Right cardiac atrium (tissue), 5 donors: ENCODE measurements around the gene HDAC9. TPM values are rescaled to one million over a fixed set of nuclear protein-coding genes. Genes with fewer than 3 reads are reported as not detected.

Source experiments
- ATAC-seq, 2 donors: fragments of 200-7000 bp; cut with Tn5 transposase; one replicate each; pipeline versions ENCODE4 v1.8.0 to v1.9.1; 2020; ENCODE audit warnings: moderate library complexity in 2 of 2, mild to moderate bottlenecking in 1 of 2
- DNase-seq, 3 donors: peaks; one replicate each; pipeline ENCODE4 v3.0.0-alpha.2; 2020
- H3K27ac ChIP-seq: one replicate; pipeline ENCODE4 v1.5.1; 2013; ENCODE audit warnings: mild to moderate bottlenecking, low read length, control low read depth, moderate library complexity
- H3K27me3 ChIP-seq: one replicate; pipeline ENCODE4 v1.6.1; 2013; ENCODE audit not compliant: control insufficient read depth, insufficient read depth
- H3K4me1 ChIP-seq: one replicate; pipeline ENCODE4 v1.6.1; 2013; ENCODE audit warnings: low read length; ENCODE audit not compliant: control insufficient read depth, insufficient read depth
- H3K4me3 ChIP-seq: one replicate; pipeline ENCODE4 v1.5.1; 2013; ENCODE audit warnings: low read length, control low read depth
- H3K9me3 ChIP-seq: one replicate; pipeline ENCODE4 v1.6.1; 2013; ENCODE audit warnings: low read length; ENCODE audit not compliant: control insufficient read depth
- WGBS: extraction: QIAGEN DNeasy Blood & Tissue Kit; methylation state at CpG from one replicate; pipeline ENCODE4 v1.1.7; 2013; 5-methylcytosine and 5-hydroxymethylcytosine counted together
- intact Hi-C, 4 donors: fragments of 100-400 bp; cut with DNase I; formaldehyde crosslinking; loops; one replicate each; pipeline versions ENCODE4 v1.11.0 to v1.14.0; 2022 to 2023
- polyA plus RNA-seq: library from polyadenylated mRNA; stranded (reverse); fragments of 200-250 nt; gene quantifications from one replicate; pipeline ENCODE4 v1.2.3, GENCODE V29; 2013
- total RNA-seq, 4 donors: library from RNA; stranded (reverse); fragmentation: NEBNext Ultra II Directional; extraction: Animal tissue kit (Norgen Biotek cat#: 25700); gene quantifications; one replicate each; pipeline ENCODE4 v1.2.1, GENCODE V29; 2021
- donor health status: healthy with polysubstance abuse.
- donor health status: DM: no; HTN: yes; CAD: no.
- donor health status: DM: no; HTN: no; CAD: no.
- donor health status: DM: no; HTN: yes; CAD: no; lungs with severe emphysema.
- donor health status: DM: yes; HTN: yes; CAD: no.

HDAC9 gene
- total and polyA plus RNA-seq, 5 donors = 5.5 to 42.2 (median 22.6) TPM

DNA sequence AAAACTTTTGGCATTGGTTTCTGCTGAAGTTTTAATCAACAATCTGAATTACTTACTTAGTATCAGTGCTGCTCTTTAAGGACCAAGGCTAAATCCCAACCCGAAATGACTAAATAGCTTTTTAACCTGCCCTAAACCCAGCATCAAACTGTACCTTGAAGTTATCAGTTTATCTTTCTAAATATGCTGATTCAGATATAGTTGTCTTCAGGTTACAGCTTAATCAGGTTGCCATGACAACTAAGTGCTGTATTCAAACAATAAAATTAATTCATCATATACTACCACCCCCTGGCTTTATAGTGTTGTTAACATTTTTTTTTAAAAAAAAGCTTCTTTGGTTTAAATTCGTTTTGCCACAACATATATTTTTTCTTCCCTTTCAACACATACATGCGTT lies 382.3 kb downstream of the HDAC9 start:
- Histone ChIP-seq H3K9me3 (no peaks in the 10 kb centered on the region), H3K27me3 (no peaks in the 10 kb centered on the region), H3K27ac (no peak overlapping the region), H3K4me1 (no peaks in the 10 kb centered on the region), H3K4me3 (no peak overlapping the region)
- DNase-seq = no peak
- WGBS = 77% methylated on average over 3 of the region's 3 CpGs
- no peak for ATAC-seq
- intact Hi-C loops = no loop called here

DNA sequence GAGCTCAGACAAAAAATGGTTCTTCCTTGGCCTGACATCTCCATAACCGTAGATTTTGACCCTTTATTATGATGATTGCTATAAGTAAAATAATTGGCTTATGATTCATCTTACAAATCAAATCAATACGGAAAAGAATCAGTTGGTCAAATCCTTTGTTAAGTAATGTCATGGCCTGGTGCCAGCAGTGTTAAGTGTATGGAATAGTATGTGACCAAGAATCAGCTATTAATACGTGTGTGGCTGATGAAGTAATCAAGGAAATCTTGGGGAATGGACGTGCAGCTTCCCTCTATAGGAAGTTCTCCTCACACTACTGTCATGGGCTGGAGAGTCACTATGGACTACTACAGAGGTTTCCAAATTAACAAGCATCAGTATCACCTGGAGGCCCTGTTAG lies 391.3 kb downstream of the HDAC9 start:
- H3K9me3 ChIP-seq = no peaks in the 10 kb centered on the region
- DNase-seq (no peak), ATAC-seq (no peak)
- H3K4me1 ChIP-seq = no peaks in the 10 kb centered on the region
- 85% methylated on average over 4 of the region's 4 CpGs for WGBS
- no peak overlapping the region for H3K4me3 ChIP-seq
- H3K27ac ChIP-seq = no peak overlapping the region
- no peaks in the 10 kb centered on the region for H3K27me3 ChIP-seq
- intact Hi-C loops = no loop called here

DNA sequence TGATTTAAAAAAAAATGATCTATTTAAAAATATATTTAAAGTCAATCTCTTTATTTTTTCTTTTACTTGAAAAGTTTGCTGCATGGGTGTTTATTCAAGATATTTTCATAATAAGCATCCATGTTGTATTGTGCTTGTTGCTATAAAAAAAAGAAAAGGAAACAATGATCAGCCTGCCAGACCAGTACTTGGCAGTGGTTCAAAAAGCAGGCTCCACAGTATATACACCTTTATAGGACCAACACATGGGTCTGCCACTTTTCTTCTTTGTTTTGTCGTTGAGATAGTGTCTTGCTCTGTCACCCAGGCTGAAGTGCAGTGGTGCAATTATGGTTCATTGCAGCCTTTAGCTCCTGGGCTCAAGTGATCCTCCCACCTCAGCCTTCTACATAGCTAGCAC lies 393.9 kb downstream of the HDAC9 start:
- Histone ChIP-seq H3K4me3 (no peak overlapping the region), H3K27me3 (no peaks in the 10 kb centered on the region), H3K4me1 (no peaks in the 10 kb centered on the region), H3K9me3 (no peaks in the 10 kb centered on the region), H3K27ac (no peak overlapping the region)
- DNase-seq (no peak), ATAC-seq (no peak)
- intact Hi-C loops = no loop called here
- 67% methylated on average over 1 of the region's 1 CpG for WGBS

DNA sequence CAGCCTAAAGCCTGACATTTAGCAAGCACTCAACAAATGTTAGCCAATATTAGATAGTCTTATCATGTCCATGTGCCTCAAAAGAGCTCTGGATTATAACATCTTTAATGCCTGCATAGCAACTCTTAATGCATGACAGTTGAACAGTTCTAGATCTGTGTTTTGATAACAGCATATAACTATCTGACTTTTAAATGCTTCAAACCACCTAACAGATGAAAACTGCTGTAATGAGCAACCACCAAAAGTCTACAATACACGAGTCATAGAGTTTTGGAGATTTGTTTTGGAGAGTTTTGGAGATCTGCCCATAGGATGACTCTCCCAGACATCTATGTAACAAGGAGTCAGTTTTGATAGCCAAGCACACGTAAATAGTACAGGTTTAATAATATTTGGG lies 394.6 kb downstream of the HDAC9 start:
- DNase-seq = no peak

DNA sequence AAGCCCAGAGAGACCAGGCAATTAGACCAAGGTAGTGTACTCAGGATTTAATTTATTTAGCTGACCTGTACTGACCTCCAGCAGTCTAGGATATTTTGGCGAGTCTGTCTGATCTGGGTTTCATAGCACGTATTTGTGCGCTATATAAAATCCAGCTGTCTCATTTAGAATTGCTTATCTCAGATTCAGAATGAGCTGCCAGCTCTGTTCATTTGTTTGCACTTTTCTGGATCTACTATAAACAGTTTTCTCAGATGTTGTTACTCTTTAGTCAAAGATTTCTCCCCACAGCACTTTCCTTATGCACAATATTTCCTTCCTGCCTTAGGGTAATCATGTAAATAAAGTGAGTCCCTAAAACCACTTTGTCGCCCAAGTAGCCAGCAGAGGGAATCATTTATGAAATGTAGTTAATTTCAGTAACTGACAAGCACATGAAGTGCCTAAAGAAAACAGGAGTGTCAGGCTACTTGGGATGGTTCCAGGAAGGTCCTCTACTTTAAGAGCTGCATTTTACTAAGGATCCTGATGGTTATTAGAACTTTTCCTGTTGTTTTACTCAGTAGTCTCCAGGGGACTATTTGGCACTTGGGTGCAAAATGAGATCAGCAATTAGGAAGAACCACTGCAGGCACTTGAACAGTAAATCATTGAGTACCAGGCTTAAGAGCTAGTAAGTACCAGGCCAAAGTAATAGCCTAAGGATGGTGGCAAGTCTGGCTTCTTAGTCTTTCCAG lies 395.5 kb downstream of the HDAC9 start:
- no peak for ATAC-seq
- Histone ChIP-seq H3K4me1 (no peaks in the 10 kb centered on the region), H3K9me3 (no peaks in the 10 kb centered on the region), H3K4me3 (no peak overlapping the region), H3K27ac (no peak overlapping the region), H3K27me3 (no peaks in the 10 kb centered on the region)
- 24% methylated on average over 4 of the region's 4 CpGs for WGBS
- intact Hi-C loops = no loop called here
- DNase-seq = no peak

More for the DNA sequence above, 394.6 kb downstream of the HDAC9 start:
- H3K4me1 ChIP-seq = no peaks in the 10 kb centered on the region
- H3K4me3 ChIP-seq = no peak overlapping the region
- intact Hi-C loops = no loop called here
- no peaks in the 10 kb centered on the region for H3K27me3 ChIP-seq
- H3K9me3 ChIP-seq = no peaks in the 10 kb centered on the region
- no peak for ATAC-seq
- 28% methylated on average over 2 of the region's 2 CpGs for WGBS
- H3K27ac ChIP-seq = no peak overlapping the region

DNA sequence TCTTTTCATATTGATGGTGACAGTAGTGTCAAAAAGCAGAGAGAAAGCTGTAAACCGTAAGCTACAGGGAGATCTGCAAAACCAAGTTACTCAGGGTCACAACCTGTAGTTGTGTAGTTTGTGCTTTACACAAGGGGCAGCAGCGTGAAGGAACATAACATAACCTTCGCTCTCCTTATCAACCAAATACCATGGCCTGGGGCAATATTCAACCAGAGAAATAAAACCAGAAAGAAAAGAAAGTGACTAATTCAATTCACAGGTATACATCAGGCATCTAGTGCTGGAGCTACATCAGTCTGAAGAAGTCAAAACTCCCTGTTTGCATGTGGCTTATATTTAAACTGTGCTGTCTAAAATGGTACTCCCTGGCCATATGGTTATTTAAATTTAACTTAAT lies 397.6 kb downstream of the HDAC9 start:
- Histone ChIP-seq H3K9me3 (no peaks in the 10 kb centered on the region), H3K4me1 (no peaks in the 10 kb centered on the region), H3K27me3 (no peaks in the 10 kb centered on the region), H3K4me3 (no peak overlapping the region), H3K27ac (no peak overlapping the region)
- WGBS = 97% methylated on average over 3 of the region's 3 CpGs
- no peak for ATAC-seq
- DNase-seq = no peak
- intact Hi-C loops = no loop called here

DNA sequence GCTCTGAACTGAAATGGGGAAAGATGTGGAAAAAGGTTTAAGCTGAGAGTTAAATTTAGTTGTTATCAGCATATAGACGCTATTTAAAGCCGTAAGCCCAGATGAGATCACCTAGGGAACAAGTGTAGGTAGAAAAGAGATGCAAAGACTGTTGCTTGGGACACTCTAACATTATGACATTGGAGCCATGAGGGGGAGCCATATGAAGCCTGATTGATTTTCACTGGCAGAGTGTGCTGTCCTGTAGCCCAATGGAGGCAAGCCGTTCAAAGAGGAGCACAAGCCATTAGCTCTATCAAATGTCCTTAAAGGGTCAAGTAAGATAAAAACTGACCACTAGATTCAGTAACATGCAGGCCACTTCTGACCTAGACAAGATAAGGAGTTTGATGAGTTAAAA lies 398.6 kb downstream of the HDAC9 start:
- ATAC-seq = no peak
- 85% methylated on average over 3 of the region's 3 CpGs for WGBS

DNA sequence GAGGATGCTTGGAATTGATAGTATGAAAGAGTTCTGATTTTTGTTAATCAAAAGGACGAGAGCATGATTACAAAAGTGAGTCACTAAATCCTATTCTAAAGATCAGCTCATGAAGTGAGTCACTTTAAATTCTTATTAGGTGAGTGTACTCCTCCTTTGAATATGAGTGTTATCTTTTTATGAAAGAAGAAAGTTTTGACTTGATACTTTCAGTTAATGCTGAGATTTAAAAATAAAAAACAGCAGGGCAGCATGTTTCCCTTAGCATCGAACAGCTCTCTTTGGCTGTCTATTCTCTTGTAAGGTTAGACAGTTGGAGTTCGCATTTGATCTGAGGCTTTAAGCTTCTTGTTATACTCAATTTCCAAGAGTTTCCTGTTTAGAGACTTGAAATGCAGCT lies 399.9 kb downstream of the HDAC9 start:
- intact Hi-C loops = no loop called here
- WGBS = 82% methylated on average over 3 of the region's 3 CpGs
- Histone ChIP-seq H3K4me3 (no peak overlapping the region), H3K27ac (no peak overlapping the region), H3K9me3 (no peaks in the 10 kb centered on the region), H3K4me1 (no peaks in the 10 kb centered on the region), H3K27me3 (no peaks in the 10 kb centered on the region)
- DNase-seq (no peak), ATAC-seq (no peak)

More for the DNA sequence above, 398.6 kb downstream of the HDAC9 start:
- no peak overlapping the region for H3K4me3 ChIP-seq
- no peak for DNase-seq
- H3K27ac ChIP-seq = no peak overlapping the region
- H3K4me1 ChIP-seq = no peaks in the 10 kb centered on the region
- no peaks in the 10 kb centered on the region for H3K9me3 ChIP-seq
- no peaks in the 10 kb centered on the region for H3K27me3 ChIP-seq
- intact Hi-C loops = no loop called here

DNA sequence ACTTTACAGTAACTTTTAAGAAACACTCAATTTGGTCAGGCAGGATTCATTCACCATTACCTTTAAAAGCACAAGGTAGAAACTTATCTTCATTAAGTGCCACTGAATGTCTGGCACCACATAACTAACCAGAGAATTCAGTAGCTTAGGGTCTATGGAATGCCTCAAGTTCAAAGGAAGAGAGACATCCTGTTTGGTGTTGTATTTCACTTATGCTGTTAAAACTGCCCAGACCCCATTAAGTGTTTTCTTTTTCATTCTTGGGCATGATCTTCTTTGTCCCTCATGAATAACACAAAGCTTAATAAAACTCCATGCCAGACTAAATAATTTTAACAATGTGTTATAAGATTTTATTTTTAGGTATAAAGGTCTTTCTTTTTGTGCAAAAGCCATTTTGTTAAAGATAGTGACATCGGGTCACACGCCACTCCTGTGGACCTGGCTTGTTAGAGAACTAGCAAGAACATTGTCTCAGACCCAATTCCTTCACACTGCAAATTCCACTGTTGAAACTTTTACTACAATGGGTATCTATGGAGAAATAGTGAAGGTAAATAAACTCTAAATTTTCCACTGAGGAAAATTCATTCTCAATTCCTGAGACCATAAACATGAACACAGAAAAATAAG lies 400.9 kb downstream of the HDAC9 start:
- Histone ChIP-seq H3K27me3 (no peaks in the 10 kb centered on the region), H3K9me3 (no peaks in the 10 kb centered on the region), H3K4me3 (no peak overlapping the region), H3K27ac (no peak overlapping the region), H3K4me1 (no peaks in the 10 kb centered on the region)
- no peak for ATAC-seq
- intact Hi-C loops = no loop called here
- WGBS = 87% methylated on average over 2 of the region's 2 CpGs
- no peak for DNase-seq

DNA sequence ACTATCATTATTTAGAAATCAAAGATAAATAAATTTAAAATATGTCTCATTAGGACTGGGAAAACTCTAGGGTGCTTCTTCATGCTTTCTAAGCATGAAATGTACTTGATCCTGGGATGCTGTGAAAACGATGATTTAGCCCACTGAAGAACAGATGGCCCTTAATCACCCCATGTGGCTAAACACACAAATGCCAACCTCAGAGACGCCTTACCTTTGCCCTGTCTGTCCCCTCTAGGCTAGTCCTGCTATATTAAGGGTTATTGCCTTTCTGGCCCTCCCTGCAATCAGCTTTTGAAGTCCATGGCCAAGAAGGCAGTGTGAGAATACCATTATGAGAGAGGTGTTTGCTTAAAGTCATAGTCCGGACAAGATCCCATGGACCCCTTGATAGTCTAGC lies 404.7 kb downstream of the HDAC9 start:
- no peak overlapping the region for H3K4me3 ChIP-seq
- no peaks in the 10 kb centered on the region for H3K9me3 ChIP-seq
- ATAC-seq (no peak), DNase-seq (no peak)
- intact Hi-C loops = no loop called here
- 75% methylated on average over 3 of the region's 3 CpGs for WGBS
- H3K27me3 ChIP-seq = no peaks in the 10 kb centered on the region
- no peak overlapping the region for H3K27ac ChIP-seq
- H3K4me1 ChIP-seq = no peaks in the 10 kb centered on the region

DNA sequence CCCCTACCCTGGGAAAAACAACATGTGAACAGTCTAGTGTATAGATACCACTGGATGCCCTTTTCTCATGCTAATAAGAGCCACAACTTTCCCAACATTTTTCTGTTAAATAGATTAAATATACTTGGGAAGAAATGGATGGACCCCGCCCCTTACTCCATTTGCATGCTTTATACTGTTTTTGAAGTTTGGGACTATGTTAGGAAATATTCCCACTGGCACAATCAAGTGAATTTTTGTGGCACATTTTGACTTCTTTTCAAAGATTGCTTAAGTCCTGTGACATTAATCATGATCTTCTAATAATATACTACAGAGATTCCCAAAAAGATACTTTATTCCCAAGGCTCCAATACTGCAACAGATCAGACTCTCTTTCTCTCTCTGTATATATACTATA lies 405.3 kb downstream of the HDAC9 start:
- Histone ChIP-seq H3K4me1 (no peaks in the 10 kb centered on the region), H3K27me3 (no peaks in the 10 kb centered on the region), H3K4me3 (no peak overlapping the region), H3K9me3 (no peaks in the 10 kb centered on the region), H3K27ac (no peak overlapping the region)
- ATAC-seq (no peak), DNase-seq (no peak)
- intact Hi-C loops = no loop called here
- WGBS = 87% methylated on average over 1 of the region's 1 CpG
